HCT116 (cell line): ENCODE results near the gene FGGY. TPM values are rescaled to one million over a fixed set of nuclear protein-coding genes. Genes with fewer than 3 reads are reported as not detected.
"Not testable (repeated sequence)": the region's sequence is repeated elsewhere in the genome, so short reads cannot be mapped to it uniquely, and the experiment has no call there.

ENCODE experiments used
- ATAC-seq: fragments of 200-7000 bp; cut with Tn5 transposase; 2 replicates; pipeline ENCODE4 v1.9.1; 2020; ENCODE audit warnings: mild to moderate bottlenecking, moderate library complexity
- BruUV-seq: library from RNA; stranded (reverse); fragments of 400-500 nt; replicated peaks from 2 replicates; lab custom pipeline; 2021; lab: Mats Ljungman, UMichigan
- CTCF ChIA-PET: fragments of 300-600 bp; sonication (Branson Sonifier 250); formaldehyde crosslinking; loops from one replicate; lab custom pipeline; 2021; ENCODE audit warnings: antibody characterized with exemption; lab: Charles Lee
- POLR2A ChIA-PET: fragments of 300-600, 350-600 bp; sonication (Branson Sonifier 250); formaldehyde crosslinking; loops from one replicate; lab custom pipeline; 2021; ENCODE audit warnings: antibody characterized with exemption; lab: Charles Lee
- RAD21 ChIA-PET, 2 experiments: fragments of 300-600 bp; sonication (Branson Sonifier 250); formaldehyde crosslinking; loops; one replicate each; lab custom pipeline; 2023; ENCODE audit warnings: low total read pairs in 2 of 2; ENCODE audit not compliant: uncharacterized antibody in 2 of 2, unreplicated experiment in 2 of 2, low non-redundant PET in 1 of 2; lab: Charles Lee
- DNase-seq: peaks from one replicate; pipeline ENCODE4 v3.0.0-alpha.2; 2010; ENCODE audit warnings: low read depth, low spot score
- H2AFZ ChIP-seq: fragments of 200-600 bp; shearing (Covaris generic), sonication (generic); 2 replicates; pipeline ENCODE4 v1.6.1; 2017; ENCODE audit warnings: low read depth, mixed run types, mixed read lengths, antibody characterized with exemption, low read length; ENCODE audit not compliant: poor library complexity, severe bottlenecking
- H3K27ac ChIP-seq: 2 replicates; pipeline ENCODE4 v1.5.1; 2012; ENCODE audit warnings: low read depth, low read length
- H3K27me3 ChIP-seq: fragments of 200-600 bp; sonication (generic); 2 replicates; pipeline ENCODE4 v1.6.1; 2016; ENCODE audit warnings: mixed run types, low read length, mixed read lengths; ENCODE audit not compliant: insufficient read depth
- H3K36me3 ChIP-seq, 2 experiments: fragments of 200-500 bp in 1 of 2; fragments of 200-600 bp in 1 of 2; sonication (Bioruptor generic) in 1 of 2; sonication (generic) in 1 of 2; 2 replicates each; pipeline versions ENCODE4 v1.5.1 to v1.6.1; 2014 to 2016; ENCODE audit warnings: low read length in 2 of 2, inconsistent platforms in 1 of 2, mixed read lengths in 1 of 2, mixed run types in 1 of 2; ENCODE audit not compliant: insufficient read depth in 2 of 2, control insufficient read depth in 1 of 2
- H3K4me1 ChIP-seq, 2 experiments: fragments of 200-600 bp in 1 of 2; sonication (generic) in 1 of 2; 2 replicates each; pipeline versions ENCODE4 v1.5.1 to v1.6.1; 2012 to 2017; ENCODE audit warnings: low read length in 2 of 2, inconsistent platforms in 1 of 2, mild to moderate bottlenecking in 1 of 2, mixed read lengths in 1 of 2, mixed run types in 1 of 2, moderate library complexity in 1 of 2; ENCODE audit not compliant: insufficient read depth in 2 of 2, control insufficient read depth in 1 of 2
- H3K4me2 ChIP-seq: fragments of 200-600 bp; sonication (generic); 2 replicates; pipeline ENCODE4 v1.6.1; 2017; ENCODE audit warnings: mixed run types, low read length, mixed read lengths
- H3K4me3 ChIP-seq, 2 experiments: fragments of 200-600 bp in 1 of 2; sonication (generic) in 1 of 2; replicated peaks in 1 of 2; 2 replicates each; pipeline ENCODE4 v1.5.1; 2011 to 2016; ENCODE audit warnings: low read length in 2 of 2, control low read depth in 1 of 2, low read depth in 1 of 2, mild to moderate bottlenecking in 1 of 2, mixed read lengths in 1 of 2, mixed run types in 1 of 2
- H3K79me2 ChIP-seq: fragments of 200-600 bp; sonication (generic); 2 replicates; pipeline ENCODE4 v1.6.1; 2017; ENCODE audit warnings: mild to moderate bottlenecking, mixed run types, low read length, moderate library complexity, mixed read lengths; ENCODE audit not compliant: insufficient read depth
- H3K9ac ChIP-seq: fragments of 200-600 bp; sonication (generic); 2 replicates; pipeline ENCODE4 v1.6.1; 2016; ENCODE audit warnings: low read length, mixed read lengths
- H3K9me2 ChIP-seq: fragments of 200-600 bp; sonication (generic), shearing (Covaris generic); 2 replicates; pipeline ENCODE4 v1.6.1; 2017; ENCODE audit warnings: mixed run types, mild to moderate bottlenecking, moderate library complexity; ENCODE audit not compliant: insufficient read depth
- H3K9me3 ChIP-seq, 2 experiments: fragments of 200-500 bp in 1 of 2; fragments of 200-600 bp in 1 of 2; sonication (Bioruptor generic) in 1 of 2; sonication (generic) in 1 of 2; 2 replicates each; pipeline ENCODE4 v1.6.1; 2014 to 2017; ENCODE audit warnings: low read length in 2 of 2, mixed read lengths in 2 of 2, inconsistent platforms in 1 of 2, low read depth in 1 of 2, mild to moderate bottlenecking in 1 of 2, mixed run types in 1 of 2, moderate library complexity in 1 of 2; ENCODE audit not compliant: control insufficient read depth in 1 of 2, insufficient read depth in 1 of 2
- H4K20me1 ChIP-seq: fragments of 200-600 bp; sonication (generic), shearing (Covaris generic); 2 replicates; pipeline ENCODE4 v1.6.1; 2017; ENCODE audit warnings: mixed run types, mild to moderate bottlenecking, moderate library complexity; ENCODE audit not compliant: insufficient read depth
- POLR2AphosphoS5 ChIP-seq: IDR thresholded peaks from 2 replicates; pipeline ENCODE4 v1.6.1; 2011; ENCODE audit warnings: mild to moderate bottlenecking, low read depth, low read length, moderate library complexity
- intact Hi-C: fragments of 100-400 bp; cut with micrococcal nuclease; formaldehyde crosslinking; loops from 2 replicates; pipeline ENCODE4 v1.10.0; 2022
- total RNA-seq: library from RNA; stranded (reverse); gene quantifications from one replicate; pipeline ENCODE4 v1.2.1, GENCODE V29; 2021; ENCODE audit not compliant: unreplicated experiment
- TF ChIP-seq, protein P1 (sequence below): IDR thresholded peaks from 2 replicates; pipeline ENCODE4 v1.6.1; 2011; ENCODE audit warnings: mild to moderate bottlenecking, low read length, moderate library complexity; ENCODE audit not compliant: insufficient replicate concordance; ENCODE audit errors: extremely low read depth

FGGY gene
- total RNA-seq, 1 experiment from 2014 or later = 10.6 TPM

GRCh38 chr1:59653142-59653958 lies 356.5 kb downstream of the FGGY start:
- H4K20me1 ChIP-seq, CTCF ChIA-PET, H3K9ac ChIP-seq, intact Hi-C loops, H2AFZ ChIP-seq, DNase-seq, H3K27ac ChIP-seq, H3K9me3 ChIP-seq, H3K4me1 ChIP-seq, ATAC-seq, H3K36me3 ChIP-seq, H3K4me3 ChIP-seq, POLR2A ChIA-PET, H3K79me2 ChIP-seq, RAD21 ChIA-PET, BruUV-seq, H3K27me3 ChIP-seq, H3K4me2 ChIP-seq, H3K9me2 ChIP-seq: not testable (repeated sequence)

DNA sequence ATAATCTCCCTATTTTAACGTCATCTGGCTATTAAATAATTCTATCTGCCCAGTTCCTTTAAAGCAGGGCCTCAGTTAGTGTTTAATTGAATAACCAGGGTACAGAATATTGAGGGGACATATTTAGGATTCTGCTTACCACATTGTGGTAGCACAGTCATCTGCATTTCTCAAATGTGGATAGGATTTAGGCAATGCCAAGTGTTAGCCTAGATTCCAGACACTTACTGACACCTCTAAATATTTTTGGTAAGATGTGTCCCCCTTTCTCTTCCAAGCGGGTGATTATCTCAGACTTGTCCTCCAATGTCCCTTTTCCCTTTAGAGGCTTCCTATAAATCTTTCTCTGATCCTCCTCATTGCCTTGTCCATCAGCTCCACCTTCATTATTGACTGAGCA lies 357.1 kb downstream of the FGGY start:
- POLR2A ChIA-PET = no interaction called here
- Histone ChIP-seq H3K4me1 (no peaks in the 10 kb centered on the region), H2AFZ (no peak overlapping the region), H4K20me1 (no peaks in the 10 kb centered on the region), H3K9ac (no peak overlapping the region), H3K4me2 (no peak overlapping the region), H3K9me3 (no peaks in the 10 kb centered on the region), H3K9me2 (no peaks in the 10 kb centered on the region), H3K4me3 (no peak overlapping the region), H3K36me3 (no peaks in the 10 kb centered on the region), H3K27me3 (no peaks in the 10 kb centered on the region), H3K27ac (no peak overlapping the region), H3K79me2 (no peaks in the 10 kb centered on the region)
- RAD21 ChIA-PET = no interaction called here
- TF ChIP-seq, protein P1, sequence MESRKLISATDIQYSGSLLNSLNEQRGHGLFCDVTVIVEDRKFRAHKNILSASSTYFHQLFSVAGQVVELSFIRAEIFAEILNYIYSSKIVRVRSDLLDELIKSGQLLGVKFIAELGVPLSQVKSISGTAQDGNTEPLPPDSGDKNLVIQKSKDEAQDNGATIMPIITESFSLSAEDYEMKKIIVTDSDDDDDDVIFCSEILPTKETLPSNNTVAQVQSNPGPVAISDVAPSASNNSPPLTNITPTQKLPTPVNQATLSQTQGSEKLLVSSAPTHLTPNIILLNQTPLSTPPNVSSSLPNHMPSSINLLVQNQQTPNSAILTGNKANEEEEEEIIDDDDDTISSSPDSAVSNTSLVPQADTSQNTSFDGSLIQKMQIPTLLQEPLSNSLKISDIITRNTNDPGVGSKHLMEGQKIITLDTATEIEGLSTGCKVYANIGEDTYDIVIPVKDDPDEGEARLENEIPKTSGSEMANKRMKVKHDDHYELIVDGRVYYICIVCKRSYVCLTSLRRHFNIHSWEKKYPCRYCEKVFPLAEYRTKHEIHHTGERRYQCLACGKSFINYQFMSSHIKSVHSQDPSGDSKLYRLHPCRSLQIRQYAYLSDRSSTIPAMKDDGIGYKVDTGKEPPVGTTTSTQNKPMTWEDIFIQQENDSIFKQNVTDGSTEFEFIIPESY = no peak
- no peak for TF ChIP-seq POLR2AphosphoS5
- DNase-seq (no peak), ATAC-seq (no peak)
- CTCF ChIA-PET = no interaction called here
- no TSS peak for BruUV-seq
- intact Hi-C loops = no loop called here
